GM19372 (cell line): Measurements from ENCODE around the gene URB2.
A peak's percentile ranks its signal among the peaks of the same experiment; 100 is the strongest.
"Not testable (repeated sequence)": the region's sequence is repeated elsewhere in the genome, so short reads cannot be mapped to it uniquely, and the experiment has no call there.

ENCODE experiments used
- ATAC-seq: cut with Tn5 transposase; IDR thresholded peaks from one replicate; pipeline ENCODE4 v1.9.1; 2021; ENCODE audit warnings: mild to moderate bottlenecking, low read depth, moderate library complexity; ENCODE audit not compliant: unreplicated experiment

URB2 gene

DNA sequence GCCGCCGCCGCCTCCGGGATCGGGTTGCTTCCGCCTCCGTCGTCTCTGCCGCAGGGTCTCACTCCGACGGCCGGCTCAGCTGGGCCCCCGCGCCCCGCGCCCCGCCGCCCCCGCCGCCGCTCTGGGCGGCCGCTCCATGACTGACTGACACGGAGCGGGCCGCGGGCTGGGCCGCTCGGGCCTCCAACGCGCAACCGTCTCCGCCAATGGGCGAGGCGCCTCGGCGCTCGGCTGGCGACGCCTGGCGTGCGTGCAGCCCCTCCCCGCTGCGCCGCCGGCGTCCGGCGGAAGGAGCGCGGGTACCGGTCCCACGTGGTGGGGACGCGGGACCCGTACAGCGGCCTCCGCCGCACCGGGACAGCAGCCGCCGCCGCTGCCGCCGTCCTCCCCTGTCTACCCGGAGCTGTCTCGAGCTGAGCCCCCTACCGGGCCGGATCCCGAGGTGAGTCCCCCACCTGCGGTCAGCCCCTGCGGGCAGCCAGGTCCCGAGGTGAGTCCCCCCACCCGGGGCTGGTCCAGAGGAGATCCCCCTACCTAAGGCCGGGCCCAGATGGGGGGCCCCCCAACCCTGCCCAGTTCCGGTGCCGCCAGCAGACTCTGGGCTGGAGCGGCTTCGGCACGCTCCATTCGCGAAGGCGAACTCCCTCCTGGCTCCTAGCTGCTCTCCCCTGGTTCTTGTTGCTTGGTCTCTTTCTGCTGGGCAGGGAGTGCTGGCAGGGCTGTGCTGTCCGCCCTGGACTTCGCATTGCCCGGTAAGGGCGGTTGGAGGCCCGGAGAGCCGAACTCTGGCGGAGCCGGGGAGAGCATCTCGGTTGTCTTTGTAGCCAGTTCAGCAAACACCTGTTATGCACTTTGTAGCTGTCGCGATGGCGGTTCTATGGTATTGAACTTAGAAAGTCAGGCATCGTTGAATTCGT, at the start of gene URB2, which contains the start of gene TAF5L:
Gene URB2 (plus strand): TSS at position 333 of the 917 bp plus-strand sequence. CDS start 1,387 bp downstream, outside the sequence.
Gene TAF5L (minus strand): TSS at position 208 of the 917 bp plus-strand sequence. CDS start 11,640 bp downstream, outside the sequence.
- ATAC-seq: peak; percentile 84

GRCh38 chr1:229578168-229579058, 47.6 kb upstream of the URB2 start:
- peak; percentile 47 for ATAC-seq

DNA sequence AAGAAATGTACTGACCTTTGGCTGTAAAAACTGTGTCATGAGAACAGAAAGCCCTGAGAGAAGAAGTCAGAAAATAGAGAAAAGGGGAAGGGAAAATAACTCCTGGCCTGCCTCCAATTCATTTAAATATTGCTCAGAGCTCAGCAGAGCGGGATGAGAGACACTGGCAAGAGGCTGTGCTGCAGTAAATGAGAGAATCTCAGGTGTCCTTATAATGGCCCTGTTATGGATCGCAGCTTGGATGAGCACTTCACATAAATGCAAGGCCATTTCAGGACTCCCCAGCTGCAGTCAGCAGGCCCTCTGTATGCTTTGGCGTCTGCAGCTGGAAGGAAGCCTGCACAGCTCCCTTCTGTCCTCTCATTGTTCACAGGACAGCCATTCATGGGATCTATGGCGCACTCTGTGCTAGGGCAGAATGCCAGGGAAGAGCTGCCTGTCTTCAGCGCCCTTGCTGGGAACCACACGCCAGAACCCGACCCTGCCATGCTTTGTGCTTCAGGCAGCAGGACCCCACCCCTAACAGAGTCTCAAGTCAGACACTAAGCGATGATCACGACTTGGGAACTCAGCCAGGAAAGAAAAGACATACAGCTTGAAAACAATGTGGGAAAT, 46.9 kb upstream of the URB2 start:
- peak; percentile 79 for ATAC-seq

DNA sequence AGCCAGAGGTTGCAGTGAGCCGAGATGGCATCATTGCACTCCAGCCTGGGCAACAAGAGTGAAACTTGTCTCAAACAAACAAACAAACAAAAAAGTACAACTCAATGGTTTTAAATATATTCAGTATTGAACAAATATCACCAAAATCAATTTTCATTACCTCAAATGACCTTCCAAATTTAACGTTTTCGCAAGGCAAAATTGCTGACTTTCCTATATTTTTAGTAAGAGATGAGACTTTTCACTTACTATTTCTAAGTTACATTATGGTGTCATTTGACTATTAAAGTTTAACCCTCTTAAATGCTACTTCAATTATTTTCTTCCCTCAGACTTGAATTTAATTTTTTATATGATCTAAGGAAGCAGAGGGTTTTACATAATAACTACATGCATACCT, 44.6 kb upstream of the URB2 start:
- no peak for ATAC-seq

- no peak for ATAC-seq
Measured at GRCh38 chr1:229582011-229582694, 43.9 kb upstream of the URB2 start.

DNA sequence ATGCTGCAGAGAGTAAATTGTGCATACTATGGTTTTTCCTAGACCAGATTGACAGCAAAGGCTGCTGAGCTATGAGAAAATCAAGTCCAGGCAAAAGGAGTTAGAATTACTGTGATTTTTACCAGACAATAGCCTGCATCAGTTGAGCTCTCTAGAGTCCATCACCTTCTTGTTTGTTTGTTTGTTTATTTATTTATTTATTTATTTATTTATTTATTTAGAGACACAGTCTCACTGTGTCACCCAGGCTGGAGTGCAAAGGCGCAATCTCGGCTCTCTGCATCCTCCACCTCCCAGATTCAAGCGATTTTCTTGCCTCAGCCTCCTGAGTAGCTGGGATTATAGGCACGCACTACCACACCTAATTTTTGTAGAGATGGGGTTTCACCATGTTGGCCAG, 43.3 kb upstream of the URB2 start:
- ATAC-seq: no peak

- ATAC-seq: no peak
Measured at GRCh38 chr1:229585338-229585737, 40.7 kb upstream of the URB2 start.

GRCh38 chr1:229590119-229590518, 35.9 kb upstream of the URB2 start:
- no peak for ATAC-seq

GRCh38 chr1:229593800-229594199, 32.2 kb upstream of the URB2 start:
- no peak for ATAC-seq

- no peak for ATAC-seq
Measured at GRCh38 chr1:229594227-229595008, 31.6 kb upstream of the URB2 start.

- not testable (repeated sequence) for ATAC-seq
Measured at GRCh38 chr1:229595876-229596275, 30.2 kb upstream of the URB2 start.

GRCh38 chr1:229596925-229597699, 28.9 kb upstream of the URB2 start:
- no peak for ATAC-seq

DNA sequence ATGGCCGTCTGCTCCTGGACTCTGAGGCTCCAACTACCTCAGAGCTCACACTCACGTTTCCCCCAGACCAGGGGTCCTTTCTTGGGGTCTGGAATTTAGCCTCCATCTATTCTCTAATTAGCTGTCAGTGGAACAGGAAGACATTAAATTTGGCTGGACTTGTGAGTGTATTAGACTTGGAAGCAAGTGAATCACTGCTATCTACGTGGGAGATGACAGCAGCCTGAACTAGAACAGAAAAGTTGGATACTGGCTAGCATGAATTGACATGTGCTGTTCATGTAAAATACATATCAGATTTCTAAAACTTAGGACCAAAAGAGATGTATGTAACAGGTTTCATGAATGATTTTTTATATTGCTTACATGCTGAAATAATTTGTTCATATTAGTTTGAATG, 28.2 kb upstream of the URB2 start:
- no peak for ATAC-seq

- ATAC-seq: no peak
Measured at GRCh38 chr1:229599218-229599954, 26.7 kb upstream of the URB2 start.

- ATAC-seq: no peak
Measured at GRCh38 chr1:229600229-229600628, 25.8 kb upstream of the URB2 start.

GRCh38 chr1:229603371-229604005, 22.6 kb upstream of the URB2 start:
- ATAC-seq: no peak

- ATAC-seq: no peak
Measured at GRCh38 chr1:229607370-229607769, 18.7 kb upstream of the URB2 start.
